HTERT RPE-1 (cell line): Measurements from ENCODE around the gene CLDN14.

ENCODE experiments used
- in situ Hi-C: fragments of 300-500 bp; cut with MboI; formaldehyde crosslinking; loops from 4 replicates; pipeline ENCODE4 v1.14.3; 2020; ENCODE audit warnings: low sequenced_read_pairs

The CLDN14 gene

GRCh38 chr21:36436829-36437744 lies 42.8 kb downstream of the CLDN14 start:
- in situ Hi-C loops: no loop called here

GRCh38 chr21:36434144-36434543 lies 45.8 kb downstream of the CLDN14 start:
- in situ Hi-C loops: no loop called here

GRCh38 chr21:36433059-36433709 lies 46.7 kb downstream of the CLDN14 start:
- in situ Hi-C loops: no loop called here

GRCh38 chr21:36431252-36431651 lies 48.7 kb downstream of the CLDN14 start:
- in situ Hi-C loops: no loop called here

GRCh38 chr21:36430841-36431240 lies 49.1 kb downstream of the CLDN14 start:
- in situ Hi-C loops: no loop called here

GRCh38 chr21:36429947-36430546 lies 49.9 kb downstream of the CLDN14 start:
- in situ Hi-C loops: no loop called here

GRCh38 chr21:36428761-36429432 lies 51.0 kb downstream of the CLDN14 start:
- in situ Hi-C loops: no loop called here

- in situ Hi-C loops: no loop called here
Observed at GRCh38 chr21:36427502-36427901, 52.4 kb downstream of the CLDN14 start.

GRCh38 chr21:36425286-36425685 lies 54.6 kb downstream of the CLDN14 start:
- in situ Hi-C loops: no loop called here

- in situ Hi-C loops: no loop called here
Observed at GRCh38 chr21:36424592-36424991, 55.3 kb downstream of the CLDN14 start.

- in situ Hi-C loops: no loop called here
Observed at GRCh38 chr21:36423771-36424433, 56.0 kb downstream of the CLDN14 start.

- in situ Hi-C loops: no loop called here
Observed at GRCh38 chr21:36422279-36423098, 57.4 kb downstream of the CLDN14 start.

GRCh38 chr21:36420571-36421339 lies 59.2 kb downstream of the CLDN14 start:
- in situ Hi-C loops: no loop called here

- in situ Hi-C loops: no loop called here
Observed at GRCh38 chr21:36419996-36420395, 59.9 kb downstream of the CLDN14 start.

- in situ Hi-C loops: no loop called here
Observed at GRCh38 chr21:36419241-36419640, 60.7 kb downstream of the CLDN14 start.

GRCh38 chr21:36415375-36415774 lies 64.5 kb downstream of the CLDN14 start:
- in situ Hi-C loops: no loop called here

GRCh38 chr21:36412916-36413315 lies 67.0 kb downstream of the CLDN14 start:
- in situ Hi-C loops: no loop called here

GRCh38 chr21:36411301-36411700 lies 68.6 kb downstream of the CLDN14 start:
- in situ Hi-C loops: no loop called here
